Measurements from ENCODE around the gene NRXN2. TPM values are rescaled to one million over a fixed set of nuclear protein-coding genes. Genes with fewer than 3 reads are reported as not detected.
"Not testable (repeated sequence)": the region's sequence is repeated elsewhere in the genome, so short reads cannot be mapped to it uniquely, and the experiment has no call there.

Gene NRXN2
- total and polyA plus RNA-seq, 4 donors: 2.6 to 35.9 (median 15.6) TPM

GRCh38 chr11:64670975-64671374 lies 52.0 kb downstream of the NRXN2 start:
- Histone ChIP-seq H3K9me3 (ENCODE audit: control insufficient read depth, low read length) (no peaks in the 10 kb centered on the region), H3K27me3 (ENCODE audit: control insufficient read depth in 1 of 2, insufficient read depth in 2 of 2, low read length in 1 of 2) (no peaks in the 10 kb centered on the region), H3K4me3 (ENCODE audit: low read length in 2 of 2) (no peak overlapping the region), H3K4me1 (ENCODE audit: control insufficient read depth in 1 of 2, insufficient read depth in 2 of 2, low read length in 2 of 2) (peaks cover 0 to 2% of the 10 kb centered on the region in 2 donors), H3K36me3 (ENCODE audit: control insufficient read depth in 1 of 2, insufficient read depth in 2 of 2, low read length in 1 of 2) (no peaks in the 10 kb centered on the region), H3K27ac (ENCODE audit: low read depth in 1 of 2, low read length in 2 of 2) (no peak overlapping the region)
- 74 to 79% methylated on average over 3 of the region's 3 CpGs for WGBS, 2 donors
- intact Hi-C loops (cut with DNase I): no loop called here
- DNase-seq: peak in 1 of 2 donors; percentile 22
- no peak for ATAC-seq (ENCODE audit: low FRiP score)

- Histone ChIP-seq H3K27me3 (ENCODE audit: control insufficient read depth in 1 of 2, insufficient read depth in 2 of 2, low read length in 1 of 2) (no peaks in the 10 kb centered on the region), H3K27ac (ENCODE audit: low read depth in 1 of 2, low read length in 2 of 2) (no peak overlapping the region), H3K4me1 (ENCODE audit: control insufficient read depth in 1 of 2, insufficient read depth in 2 of 2, low read length in 2 of 2) (no peaks in the 10 kb centered on the region), H3K36me3 (ENCODE audit: control insufficient read depth in 1 of 2, insufficient read depth in 2 of 2, low read length in 1 of 2) (no peaks in the 10 kb centered on the region), H3K9me3 (ENCODE audit: control insufficient read depth, low read length) (no peaks in the 10 kb centered on the region), H3K4me3 (ENCODE audit: low read length in 2 of 2) (no peak overlapping the region)
- 95 to 96% methylated on average over 22 of the region's 22 CpGs for WGBS, 2 donors
- ATAC-seq (ENCODE audit: low FRiP score): no peak
- DNase-seq: peak in 1 of 2 donors; percentile 37
- intact Hi-C loops (cut with DNase I): no loop called here
Measured at GRCh38 chr11:64667154-64667745, 55.7 kb downstream of the NRXN2 start.

GRCh38 chr11:64665411-64665821 lies 57.6 kb downstream of the NRXN2 start:
- peak in 1 of 2 donors; percentile 66 for DNase-seq
- ATAC-seq (ENCODE audit: low FRiP score): no peak
- Histone ChIP-seq H3K36me3 (ENCODE audit: control insufficient read depth in 1 of 2, insufficient read depth in 2 of 2, low read length in 1 of 2) (no peaks in the 10 kb centered on the region), H3K9me3 (ENCODE audit: control insufficient read depth, low read length) (no peaks in the 10 kb centered on the region), H3K4me1 (ENCODE audit: control insufficient read depth in 1 of 2, insufficient read depth in 2 of 2, low read length in 2 of 2) (no peaks in the 10 kb centered on the region), H3K27me3 (ENCODE audit: control insufficient read depth in 1 of 2, insufficient read depth in 2 of 2, low read length in 1 of 2) (no peaks in the 10 kb centered on the region), H3K4me3 (ENCODE audit: low read length in 2 of 2) (no peak overlapping the region), H3K27ac (ENCODE audit: low read depth in 1 of 2, low read length in 2 of 2) (no peak overlapping the region)
- intact Hi-C loops (cut with DNase I): no loop called here
- 65 to 70% methylated on average over 7 of the region's 7 CpGs for WGBS, 2 donors

- ATAC-seq (ENCODE audit: low FRiP score); H3K36me3 ChIP-seq (ENCODE audit: control insufficient read depth in 1 of 2, insufficient read depth in 2 of 2, low read length in 1 of 2); H3K9me3 ChIP-seq (ENCODE audit: control insufficient read depth, low read length); H3K4me3 ChIP-seq (ENCODE audit: low read length in 2 of 2); H3K27ac ChIP-seq (ENCODE audit: low read depth in 1 of 2, low read length in 2 of 2); H3K4me1 ChIP-seq (ENCODE audit: control insufficient read depth in 1 of 2, insufficient read depth in 2 of 2, low read length in 2 of 2); intact Hi-C loops (cut with DNase I); H3K27me3 ChIP-seq (ENCODE audit: control insufficient read depth in 1 of 2, insufficient read depth in 2 of 2, low read length in 1 of 2): not testable (repeated sequence)
- WGBS, 2 donors: 93 to 97% methylated on average over 15 of the region's 15 CpGs
- DNase-seq: peak in 1 of 2 donors; percentile 67
Measured at GRCh38 chr11:64664236-64664870, 58.6 kb downstream of the NRXN2 start.

- H3K9me3 ChIP-seq (ENCODE audit: control insufficient read depth, low read length): no peaks in the 10 kb centered on the region
- DNase-seq (no peak), ATAC-seq (ENCODE audit: low FRiP score) (no peak)
- no peaks in the 10 kb centered on the region for H3K4me1 ChIP-seq (ENCODE audit: control insufficient read depth in 1 of 2, insufficient read depth in 2 of 2, low read length in 2 of 2)
- H3K27me3 ChIP-seq (ENCODE audit: control insufficient read depth in 1 of 2, insufficient read depth in 2 of 2, low read length in 1 of 2): no peaks in the 10 kb centered on the region
- no peaks in the 10 kb centered on the region for H3K36me3 ChIP-seq (ENCODE audit: control insufficient read depth in 1 of 2, insufficient read depth in 2 of 2, low read length in 1 of 2)
- no peak overlapping the region for H3K4me3 ChIP-seq (ENCODE audit: low read length in 2 of 2)
- WGBS, 2 donors: 95 to 97% methylated on average over 4 of the region's 4 CpGs
- intact Hi-C loops (cut with DNase I): no loop called here
- H3K27ac ChIP-seq (ENCODE audit: low read depth in 1 of 2, low read length in 2 of 2): no peak overlapping the region
Measured at GRCh38 chr11:64663656-64664055, 59.3 kb downstream of the NRXN2 start.

- H3K36me3 ChIP-seq (ENCODE audit: control insufficient read depth in 1 of 2, insufficient read depth in 2 of 2, low read length in 1 of 2): no peaks in the 10 kb centered on the region
- no peaks in the 10 kb centered on the region for H3K4me1 ChIP-seq (ENCODE audit: control insufficient read depth in 1 of 2, insufficient read depth in 2 of 2, low read length in 2 of 2)
- 38% methylated on average over 7 of the region's 7 CpGs for WGBS, 2 donors
- intact Hi-C loops (cut with DNase I): no loop called here
- ATAC-seq (ENCODE audit: low FRiP score): no peak
- H3K4me3 ChIP-seq (ENCODE audit: low read length in 2 of 2): no peak overlapping the region
- peak overlapping the region; percentile 42 to 62 for H3K27ac ChIP-seq (ENCODE audit: low read depth in 1 of 2, low read length in 2 of 2)
- no peaks in the 10 kb centered on the region for H3K27me3 ChIP-seq (ENCODE audit: control insufficient read depth in 1 of 2, insufficient read depth in 2 of 2, low read length in 1 of 2)
- peak in 1 of 2 donors; percentile 63 for DNase-seq
- H3K9me3 ChIP-seq (ENCODE audit: control insufficient read depth, low read length): no peaks in the 10 kb centered on the region
Measured at GRCh38 chr11:64661614-64662013, 61.4 kb downstream of the NRXN2 start.

GRCh38 chr11:64661146-64661545 lies 61.9 kb downstream of the NRXN2 start:
- Histone ChIP-seq H3K27me3 (ENCODE audit: control insufficient read depth in 1 of 2, insufficient read depth in 2 of 2, low read length in 1 of 2) (no peaks in the 10 kb centered on the region), H3K4me3 (ENCODE audit: low read length in 2 of 2) (peak overlapping the region; percentile 18 to 28), H3K27ac (ENCODE audit: low read depth in 1 of 2, low read length in 2 of 2) (peak overlapping the region; percentile 52 to 74), H3K4me1 (ENCODE audit: control insufficient read depth in 1 of 2, insufficient read depth in 2 of 2, low read length in 2 of 2) (no peaks in the 10 kb centered on the region), H3K36me3 (ENCODE audit: control insufficient read depth in 1 of 2, insufficient read depth in 2 of 2, low read length in 1 of 2) (no peaks in the 10 kb centered on the region), H3K9me3 (ENCODE audit: control insufficient read depth, low read length) (no peaks in the 10 kb centered on the region)
- DNase-seq: peak; percentile 88 to 90
- ATAC-seq (ENCODE audit: low FRiP score): peak; percentile 85
- WGBS, 2 donors: 1 to 8% methylated on average over 6 of the region's 6 CpGs
- intact Hi-C loops (cut with DNase I): no loop called here

GRCh38 chr11:64660706-64661105 lies 62.3 kb downstream of the NRXN2 start:
- Histone ChIP-seq H3K27me3 (ENCODE audit: control insufficient read depth in 1 of 2, insufficient read depth in 2 of 2, low read length in 1 of 2) (no peaks in the 10 kb centered on the region), H3K4me3 (ENCODE audit: low read length in 2 of 2) (peak overlapping the region; percentile 18 to 28), H3K9me3 (ENCODE audit: control insufficient read depth, low read length) (no peaks in the 10 kb centered on the region), H3K36me3 (ENCODE audit: control insufficient read depth in 1 of 2, insufficient read depth in 2 of 2, low read length in 1 of 2) (no peaks in the 10 kb centered on the region), H3K27ac (ENCODE audit: low read depth in 1 of 2, low read length in 2 of 2) (peak overlapping the region; percentile 52 to 74), H3K4me1 (ENCODE audit: control insufficient read depth in 1 of 2, insufficient read depth in 2 of 2, low read length in 2 of 2) (no peaks in the 10 kb centered on the region)
- ATAC-seq (ENCODE audit: low FRiP score) (peak; percentile 43), DNase-seq (no peak)
- intact Hi-C loops (cut with DNase I): loop anchor here in 1 of 2 donors (1.0 kb wide), 1 partner anchor 28 kb away; no protein-coding TSS in a partner anchor
- WGBS, 2 donors: 15 to 24% methylated on average over 14 to 19 of the region's 19 CpGs

GRCh38 chr11:64660205-64660604 lies 62.8 kb downstream of the NRXN2 start:
- Histone ChIP-seq H3K4me1 (ENCODE audit: control insufficient read depth in 1 of 2, insufficient read depth in 2 of 2, low read length in 2 of 2) (no peaks in the 10 kb centered on the region), H3K27me3 (ENCODE audit: control insufficient read depth in 1 of 2, insufficient read depth in 2 of 2, low read length in 1 of 2) (no peaks in the 10 kb centered on the region), H3K9me3 (ENCODE audit: control insufficient read depth, low read length) (no peaks in the 10 kb centered on the region), H3K4me3 (ENCODE audit: low read length in 2 of 2) (peak overlapping the region in 1 of 2 donors; percentile 18), H3K36me3 (ENCODE audit: control insufficient read depth in 1 of 2, insufficient read depth in 2 of 2, low read length in 1 of 2) (no peaks in the 10 kb centered on the region), H3K27ac (ENCODE audit: low read depth in 1 of 2, low read length in 2 of 2) (peak overlapping the region in 1 of 2 donors; percentile 74)
- ATAC-seq (ENCODE audit: low FRiP score) (peak; percentile 1), DNase-seq (no peak)
- intact Hi-C loops (cut with DNase I): loop anchor here in 1 of 2 donors (1.0 kb wide), 1 partner anchor 28 kb away; no protein-coding TSS in a partner anchor
- 52 to 60% methylated on average over 10 of the region's 10 CpGs for WGBS, 2 donors
